DND-41 (cell line): ENCODE results near the gene MS4A4E.

Experiments used
- CTCF ChIP-seq: IDR thresholded peaks from 2 replicates; pipeline ENCODE4 v1.5.1; 2012; ENCODE audit warnings: borderline replicate concordance, low read length, moderate library complexity, mild to moderate bottlenecking; ENCODE audit not compliant: poor library complexity, severe bottlenecking; ENCODE audit errors: extremely low read depth
- EZH2 ChIP-seq: IDR thresholded peaks from 3 replicates; pipeline ENCODE4 v1.6.1; 2012; ENCODE audit warnings: borderline replicate concordance, low read depth, mild to moderate bottlenecking, moderate library complexity, low read length, inconsistent platforms; ENCODE audit not compliant: severe bottlenecking

GRCh38 chr11:60281485-60281884 lies 38.5 kb upstream of the MS4A4E start:
- TF ChIP-seq CTCF = no peak
- no peak for TF ChIP-seq EZH2
